GM12874 (cell line): Measurements from ENCODE around the gene ARHGEF28.

ENCODE experiments used
- TF ChIP-seq, protein P1 (sequence below): IDR thresholded peaks from 2 replicates; pipeline ENCODE4 v1.5.1; 2011; ENCODE audit warnings: low read depth, mild to moderate bottlenecking, control low read depth, low read length, moderate library complexity; ENCODE audit not compliant: insufficient read depth

ARHGEF28 gene

DNA sequence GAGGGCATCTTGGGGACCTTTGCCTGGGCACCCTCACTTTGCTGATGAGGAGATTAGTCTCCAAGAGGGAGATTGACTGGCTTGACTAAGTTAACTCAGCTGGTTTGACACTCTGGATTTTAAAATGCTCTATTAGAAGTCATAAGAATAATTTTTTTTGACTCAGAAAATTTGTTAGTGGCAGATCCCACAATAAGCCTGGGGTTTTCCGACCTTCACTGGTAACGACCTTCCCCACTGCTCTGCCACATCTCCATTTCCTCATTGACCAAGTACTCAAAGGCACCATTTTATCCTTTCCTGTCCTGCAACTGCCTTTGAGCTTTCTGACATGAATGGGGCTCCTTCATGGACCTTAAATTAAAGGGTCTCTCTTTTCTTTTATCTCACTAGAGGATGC, 67.0 kb downstream of the ARHGEF28 start:
- TF ChIP-seq, protein P1, sequence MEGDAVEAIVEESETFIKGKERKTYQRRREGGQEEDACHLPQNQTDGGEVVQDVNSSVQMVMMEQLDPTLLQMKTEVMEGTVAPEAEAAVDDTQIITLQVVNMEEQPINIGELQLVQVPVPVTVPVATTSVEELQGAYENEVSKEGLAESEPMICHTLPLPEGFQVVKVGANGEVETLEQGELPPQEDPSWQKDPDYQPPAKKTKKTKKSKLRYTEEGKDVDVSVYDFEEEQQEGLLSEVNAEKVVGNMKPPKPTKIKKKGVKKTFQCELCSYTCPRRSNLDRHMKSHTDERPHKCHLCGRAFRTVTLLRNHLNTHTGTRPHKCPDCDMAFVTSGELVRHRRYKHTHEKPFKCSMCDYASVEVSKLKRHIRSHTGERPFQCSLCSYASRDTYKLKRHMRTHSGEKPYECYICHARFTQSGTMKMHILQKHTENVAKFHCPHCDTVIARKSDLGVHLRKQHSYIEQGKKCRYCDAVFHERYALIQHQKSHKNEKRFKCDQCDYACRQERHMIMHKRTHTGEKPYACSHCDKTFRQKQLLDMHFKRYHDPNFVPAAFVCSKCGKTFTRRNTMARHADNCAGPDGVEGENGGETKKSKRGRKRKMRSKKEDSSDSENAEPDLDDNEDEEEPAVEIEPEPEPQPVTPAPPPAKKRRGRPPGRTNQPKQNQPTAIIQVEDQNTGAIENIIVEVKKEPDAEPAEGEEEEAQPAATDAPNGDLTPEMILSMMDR: no peak

DNA sequence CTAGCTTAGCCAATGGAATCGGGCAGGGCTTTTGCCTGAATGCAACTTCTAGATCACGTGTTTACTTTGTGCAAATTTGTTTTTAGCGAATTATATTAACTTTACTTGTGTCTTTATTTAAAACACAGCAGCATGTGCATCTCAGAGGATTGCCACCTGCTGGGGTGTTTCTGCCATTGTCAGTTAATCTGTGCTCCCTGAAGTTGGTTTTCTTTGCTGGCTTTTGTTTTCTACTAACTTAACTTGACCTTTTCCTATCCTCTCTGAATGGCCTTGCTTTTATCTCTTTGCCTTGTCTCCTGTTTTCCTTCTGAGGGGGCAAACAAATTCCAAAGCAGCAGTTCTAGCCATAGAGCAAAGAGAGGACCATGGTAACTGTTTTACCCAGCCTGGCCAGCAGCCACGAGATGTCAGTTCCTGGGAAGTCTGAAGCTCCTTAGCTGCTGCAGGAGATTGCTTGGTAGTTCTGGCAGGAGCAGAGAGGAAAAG, 67.6 kb downstream of the ARHGEF28 start:
- TF ChIP-seq, protein P1: peak; percentile 47

DNA sequence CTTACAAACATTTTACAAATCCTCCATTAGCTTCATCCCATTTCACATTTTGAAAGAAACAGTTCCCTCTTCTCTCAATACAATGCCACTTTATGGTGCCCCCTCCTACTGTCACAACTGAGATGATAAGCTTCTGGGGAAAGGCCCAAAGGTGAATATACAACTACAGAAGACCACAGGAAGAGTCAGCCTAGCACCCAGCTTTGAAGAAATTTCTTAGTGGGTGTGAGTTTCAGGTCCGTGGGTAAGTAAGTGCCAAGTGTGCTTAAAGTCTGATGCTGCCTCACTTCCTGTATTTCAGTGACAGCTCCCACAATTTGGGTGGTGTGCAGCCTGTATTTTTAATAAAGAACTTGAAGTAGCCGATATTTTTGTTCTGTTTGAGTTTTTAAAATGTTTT, 68.1 kb downstream of the ARHGEF28 start:
- TF ChIP-seq, protein P1: no peak

- TF ChIP-seq, protein P1: no peak
Measured at GRCh38 chr5:73698011-73698410, 72.0 kb downstream of the ARHGEF28 start.

- TF ChIP-seq, protein P1: no peak
Measured at GRCh38 chr5:73701566-73701965, 75.6 kb downstream of the ARHGEF28 start.

GRCh38 chr5:73702534-73702933, 76.5 kb downstream of the ARHGEF28 start:
- TF ChIP-seq, protein P1: no peak

GRCh38 chr5:73702951-73703350, 77.0 kb downstream of the ARHGEF28 start:
- TF ChIP-seq, protein P1: no peak

- TF ChIP-seq, protein P1: 0 out of 2 replicates have a peak, but pooled peaks have one; percentile 1
Measured at GRCh38 chr5:73705364-73705763, 79.4 kb downstream of the ARHGEF28 start.
